B cell (primary cell): ENCODE measurements around the gene GBA3. TPM values are rescaled to one million over a fixed set of nuclear protein-coding genes. Genes with fewer than 3 reads are reported as not detected.

Experiments
- ATAC-seq: fragments of 200-7000 bp; cut with Tn5 transposase; one replicate; pipeline ENCODE4 v1.10.0; 2021; ENCODE audit warnings: low read depth, mild to moderate bottlenecking, moderate number of reproducible peaks, moderate library complexity
- CTCF ChIA-PET: fragments of 350-600 bp; sonication (Branson Sonifier 250); formaldehyde crosslinking; loops from one replicate; lab custom pipeline; 2021; ENCODE audit warnings: antibody characterized with exemption, inconsistent platforms; lab: Charles Lee
- POLR2A ChIA-PET: fragments of 350-600 bp; sonication (Branson Sonifier 250); formaldehyde crosslinking; loops from one replicate; lab custom pipeline; 2021; ENCODE audit warnings: antibody characterized with exemption; lab: Charles Lee
- DNase-seq: peaks from one replicate; pipeline ENCODE4 v3.0.0; 2013
- H2AFZ ChIP-seq: 2 replicates; pipeline ENCODE4 v1.6.1; 2012; ENCODE audit warnings: mild to moderate bottlenecking, low read depth, low read length; ENCODE audit not compliant: insufficient read depth, poor library complexity, severe bottlenecking
- H3K27ac ChIP-seq, 2 donors: 1 replicate in 1 of 2; 2 replicates in 1 of 2; pipeline ENCODE4 v1.5.1; 2012 to 2013; ENCODE audit warnings: low read length in 2 of 2, mild to moderate bottlenecking in 2 of 2, moderate library complexity in 1 of 2
- H3K27me3 ChIP-seq, 4 experiments: fragments of 200-600 bp in 1 of 4; sonication (generic) in 1 of 4; replicated peaks in 1 of 4; 1 replicate in 2 of 4; 2 replicates in 2 of 4; pipeline versions ENCODE4 v1.6.1 to v1.7.0; 2013 to 2016; ENCODE audit warnings: low read length in 3 of 4, mild to moderate bottlenecking in 2 of 4, mixed read lengths in 1 of 4, moderate library complexity in 1 of 4; ENCODE audit not compliant: insufficient read depth in 4 of 4, control insufficient read depth in 3 of 4; ENCODE audit errors: control extremely low read depth in 1 of 4
- H3K36me3 ChIP-seq, 2 experiments: replicated peaks in 1 of 2; 1 replicate in 1 of 2; 2 replicates in 1 of 2; pipeline versions ENCODE4 v1.6.1 to v1.7.1; 2013; ENCODE audit warnings: low read length in 1 of 2; ENCODE audit not compliant: insufficient read depth in 2 of 2, control insufficient read depth in 1 of 2; ENCODE audit errors: control extremely low read depth in 1 of 2, extremely low read depth in 1 of 2
- H3K4me1 ChIP-seq, 2 donors: fragments of 200-600 bp in 1 of 2; sonication (generic) in 1 of 2; 1 replicate in 1 of 2; 2 replicates in 1 of 2; pipeline versions ENCODE4 v1.5.1 to v1.6.1; 2013 to 2017; ENCODE audit warnings: low read length in 2 of 2; ENCODE audit not compliant: control insufficient read depth in 2 of 2, insufficient read depth in 2 of 2
- H3K4me2 ChIP-seq: replicated peaks from 2 replicates; pipeline ENCODE3; 2012; ENCODE audit warnings: mild to moderate bottlenecking, low read depth, low read length; ENCODE audit not compliant: poor library complexity, severe bottlenecking
- H3K4me3 ChIP-seq, 5 experiments: fragments of 200-600 bp in 1 of 5; sonication (generic) in 1 of 5; 1 replicate in 3 of 5; 2 replicates in 2 of 5; pipeline versions ENCODE4 v1.5.1 to v1.7.0; 2011 to 2016; ENCODE audit warnings: low read length in 4 of 5, mild to moderate bottlenecking in 4 of 5, low read depth in 2 of 5, control low read depth in 1 of 5, moderate library complexity in 1 of 5; ENCODE audit not compliant: insufficient read depth in 1 of 5; ENCODE audit errors: control extremely low read depth in 1 of 5, extremely low read depth in 1 of 5
- H3K79me2 ChIP-seq: fragments of 200-600 bp; sonication (generic); one replicate; pipeline ENCODE4 v1.6.0; 2016; ENCODE audit warnings: low read length; ENCODE audit not compliant: control insufficient read depth, insufficient read depth
- H3K9ac ChIP-seq: fragments of 200-600 bp; sonication (generic); 2 replicates; pipeline ENCODE4 v1.6.1; 2017; ENCODE audit warnings: mild to moderate bottlenecking, low read length, moderate library complexity
- H3K9me3 ChIP-seq, 3 donors: one replicate each; pipeline versions ENCODE4 v1.6.1 to v1.7.1; 2013; ENCODE audit warnings: low read length in 2 of 3; ENCODE audit not compliant: control insufficient read depth in 2 of 3, insufficient read depth in 1 of 3; ENCODE audit errors: control extremely low read depth in 1 of 3
- H4K20me1 ChIP-seq: 2 replicates; pipeline ENCODE4 v1.6.0; 2012; ENCODE audit warnings: mild to moderate bottlenecking, low read length; ENCODE audit not compliant: insufficient read depth, control insufficient read depth, poor library complexity, severe bottlenecking
- H3K27ac Mint-ChIP-seq: one replicate; pipeline ENCODE4 v1.8.0; 2021; ENCODE audit warnings: mixed read lengths
- H3K27me3 Mint-ChIP-seq: one replicate; pipeline ENCODE4 v1.8.0; 2021; ENCODE audit warnings: mixed read lengths
- H3K4me1 Mint-ChIP-seq: one replicate; pipeline ENCODE4 v1.8.0; 2021; ENCODE audit warnings: mixed read lengths
- H3K4me3 Mint-ChIP-seq: one replicate; pipeline ENCODE4 v1.8.0; 2021; ENCODE audit warnings: mixed read lengths
- H3K9me3 Mint-ChIP-seq: one replicate; pipeline ENCODE4 v1.8.0; 2022; ENCODE audit warnings: mixed read lengths; ENCODE audit not compliant: insufficient read depth
- EZH2 ChIP-seq: IDR thresholded peaks from 2 replicates; pipeline ENCODE4 v1.6.1; 2012; ENCODE audit warnings: borderline replicate concordance, low read depth, mild to moderate bottlenecking, moderate library complexity, low read length; ENCODE audit not compliant: insufficient read depth, poor library complexity, severe bottlenecking
- intact Hi-C: fragments of 100-400 bp; cut with micrococcal nuclease; formaldehyde crosslinking; loops from one replicate; pipeline ENCODE4 v1.10.0; 2022
- polyA plus RNA-seq: library from polyadenylated mRNA; depleted of rRNA; stranded (reverse); fragments of >200 nt; gene quantifications from 2 replicates; pipeline ENCODE4 v1.2.3, GENCODE V29; 2012
- total RNA-seq, 2 donors: library from RNA; stranded (reverse); fragments of 120-200 nt in 1 of 2; gene quantifications; 1 replicate in 1 of 2; 2 replicates in 1 of 2; pipeline versions ENCODE4 v1.2.3 to v1.2.4, GENCODE V29; 2013 to 2022
- TF ChIP-seq, protein P1 (sequence below): fragments of 200-600 bp; IDR thresholded peaks from one replicate; pipeline ENCODE4 v1.8.0; 2022; ENCODE audit warnings: antibody characterized with exemption, mild to moderate bottlenecking

GBA3 gene
- total and polyA plus RNA-seq, 2 donors (not counting 1 experiment from before 2014, with no cell fraction given) = not detected

GRCh38 chr4:22668301-22668700 is 24.4 kb upstream of the GBA3 start:
- H2AFZ ChIP-seq = peak overlapping the region; percentile 48
- H3K27me3 ChIP-seq = no peaks in the 10 kb centered on the region
- CTCF ChIA-PET = no interaction called here
- H3K27ac ChIP-seq = no peak overlapping the region
- Mint-ChIP-seq H3K27ac (no peak overlapping the region), H3K4me1 (peaks cover 13% of the 10 kb centered on the region), H3K9me3 (no peaks in the 10 kb centered on the region), H3K4me3 (no peak overlapping the region), H3K27me3 (no peaks in the 10 kb centered on the region)
- intact Hi-C loops = no loop called here
- no peaks in the 10 kb centered on the region for H3K79me2 ChIP-seq
- peaks cover 4 to 11% of the 10 kb centered on the region in 2 donors for H3K4me1 ChIP-seq
- H3K9ac ChIP-seq = no peak overlapping the region
- DNase-seq (no peak), ATAC-seq (no peak)
- H3K4me3 ChIP-seq = no peak overlapping the region
- peak overlapping the region; percentile 15 for H3K4me2 ChIP-seq
- POLR2A ChIA-PET = no interaction called here
- no peaks in the 10 kb centered on the region for H3K9me3 ChIP-seq
- no peaks in the 10 kb centered on the region for H3K36me3 ChIP-seq
- no peaks in the 10 kb centered on the region for H4K20me1 ChIP-seq
- no peak for TF ChIP-seq EZH2
- TF ChIP-seq, protein P1, sequence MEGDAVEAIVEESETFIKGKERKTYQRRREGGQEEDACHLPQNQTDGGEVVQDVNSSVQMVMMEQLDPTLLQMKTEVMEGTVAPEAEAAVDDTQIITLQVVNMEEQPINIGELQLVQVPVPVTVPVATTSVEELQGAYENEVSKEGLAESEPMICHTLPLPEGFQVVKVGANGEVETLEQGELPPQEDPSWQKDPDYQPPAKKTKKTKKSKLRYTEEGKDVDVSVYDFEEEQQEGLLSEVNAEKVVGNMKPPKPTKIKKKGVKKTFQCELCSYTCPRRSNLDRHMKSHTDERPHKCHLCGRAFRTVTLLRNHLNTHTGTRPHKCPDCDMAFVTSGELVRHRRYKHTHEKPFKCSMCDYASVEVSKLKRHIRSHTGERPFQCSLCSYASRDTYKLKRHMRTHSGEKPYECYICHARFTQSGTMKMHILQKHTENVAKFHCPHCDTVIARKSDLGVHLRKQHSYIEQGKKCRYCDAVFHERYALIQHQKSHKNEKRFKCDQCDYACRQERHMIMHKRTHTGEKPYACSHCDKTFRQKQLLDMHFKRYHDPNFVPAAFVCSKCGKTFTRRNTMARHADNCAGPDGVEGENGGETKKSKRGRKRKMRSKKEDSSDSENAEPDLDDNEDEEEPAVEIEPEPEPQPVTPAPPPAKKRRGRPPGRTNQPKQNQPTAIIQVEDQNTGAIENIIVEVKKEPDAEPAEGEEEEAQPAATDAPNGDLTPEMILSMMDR = no peak

DNA sequence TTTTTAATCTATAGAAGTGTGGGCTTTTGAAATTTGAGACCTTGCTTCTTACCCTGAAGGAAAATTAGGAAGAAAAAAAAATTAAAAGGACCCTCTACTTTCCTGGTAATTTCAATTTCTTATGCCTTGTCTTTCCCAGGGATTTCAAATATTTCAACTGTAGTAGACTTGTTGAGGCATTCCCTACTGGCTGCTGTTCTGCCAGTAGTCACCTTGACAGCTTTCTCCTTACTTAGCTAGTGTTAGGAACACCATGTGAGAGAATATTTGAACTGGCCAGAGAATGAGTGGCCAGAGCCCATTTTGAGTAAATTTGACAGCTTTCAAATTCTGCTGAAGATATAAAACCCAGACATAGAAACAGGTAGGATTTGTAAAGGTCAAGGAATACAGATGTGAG is 24.0 kb upstream of the GBA3 start:
- no peak for TF ChIP-seq EZH2
- TF ChIP-seq, protein P1 = no peak
- no peaks in the 10 kb centered on the region for H3K36me3 ChIP-seq
- ChIA-PET POLR2A (no interaction called here), CTCF (no interaction called here)
- H3K9me3 ChIP-seq = no peaks in the 10 kb centered on the region
- no peaks in the 10 kb centered on the region for H3K79me2 ChIP-seq
- H2AFZ ChIP-seq = peak overlapping the region; percentile 48
- no peak overlapping the region for H3K9ac ChIP-seq
- Mint-ChIP-seq H3K9me3 (no peaks in the 10 kb centered on the region), H3K27ac (no peak overlapping the region), H3K4me1 (peaks cover 15% of the 10 kb centered on the region), H3K27me3 (no peaks in the 10 kb centered on the region), H3K4me3 (no peak overlapping the region)
- no peaks in the 10 kb centered on the region for H4K20me1 ChIP-seq
- no peak overlapping the region for H3K27ac ChIP-seq
- no peak for ATAC-seq
- no peaks in the 10 kb centered on the region for H3K27me3 ChIP-seq
- no peak overlapping the region for H3K4me3 ChIP-seq
- peaks cover 4 to 12% of the 10 kb centered on the region in 2 donors for H3K4me1 ChIP-seq
- intact Hi-C loops = no loop called here
- H3K4me2 ChIP-seq = peak overlapping the region; percentile 15
- no peak for DNase-seq
